ENCODE data around the gene SLC5A6. TPM values are rescaled to one million over a fixed set of nuclear protein-coding genes. Genes with fewer than 3 reads are reported as not detected.

Gene SLC5A6
- total and polyA plus RNA-seq, 2 of the 4 experiments (the other 2 are of a cell fraction): 28.8 to 34.2 TPM

GRCh38 chr2:27245116-27245515 lies 33.0 kb upstream of the SLC5A6 start:
- H2BK5ac ChIP-seq (ENCODE audit: low read depth, low read length, poor library complexity, severe bottlenecking): no peak overlapping the region
- no peak overlapping the region for H3K4ac ChIP-seq (ENCODE audit: low read depth, low read length)
- no TSS peak for BruUV-seq (replicated peaks)
- H2BK20ac ChIP-seq (ENCODE audit: low read depth, low read length): no peak overlapping the region
- H3K14ac ChIP-seq (replicated peaks; ENCODE audit: low read depth, low read length): no peak overlapping the region
- H4K20me1 ChIP-seq (ENCODE audit: insufficient read depth, low read length): no peaks in the 10 kb centered on the region; the same call in 1 of the 2 replicates
- no peak overlapping the region for H3K4me3 ChIP-seq (ENCODE audit: insufficient read depth, low read depth, low read length)
- H3K23ac ChIP-seq (ENCODE audit: low read depth, low read length): no peak overlapping the region
- H4K5ac ChIP-seq (ENCODE audit: low read depth, low read length): no peak overlapping the region
- H4K91ac ChIP-seq (ENCODE audit: insufficient read depth, low read depth, low read length): no peak overlapping the region
- ChIA-PET CTCF (interaction anchor here (0.5 kb wide), 1 partner anchor 28 kb away, joined by 4 read pairs; no protein-coding TSS in a partner anchor), POLR2A (ENCODE audit: unreplicated experiment) (interaction anchor here (0.5 kb wide), 1 partner anchor 28 kb away, joined by 20 read pairs; no protein-coding TSS in a partner anchor)
- dilution Hi-C loops (cut with HindIII; ENCODE audit: low sequenced_read_pairs, unreplicated experiment): no loop called here
- no peak overlapping the region for H3K9ac ChIP-seq (ENCODE audit: low read depth, low read length)
- no peak overlapping the region for H3K56ac ChIP-seq (ENCODE audit: extremely low read depth, insufficient read depth, low read length)
- 53% methylated on average over 3 of the region's 10 CpGs; no CpG with 5 or more reads in 1 of the 2 experiments for WGBS, 2 experiments (ENCODE audit: extremely low coverage in 2 of 2, insufficient read length in 1 of 2)
- no peaks in the 10 kb centered on the region for H3K4me1 ChIP-seq (ENCODE audit: control insufficient read depth, insufficient read depth, low read length)
- H3K79me1 ChIP-seq (ENCODE audit: low read depth in 1 of 2, low read length in 2 of 2): no peaks in the 10 kb centered on the region
- H2BK120ac ChIP-seq (ENCODE audit: low read depth, low read length): no peak overlapping the region
- H2BK15ac ChIP-seq (ENCODE audit: low read depth, low read length): no peak overlapping the region
- DNase-seq: no peak
- no peak overlapping the region for H2AK5ac ChIP-seq (ENCODE audit: low read depth, low read length)
- no peak overlapping the region for H3K4me2 ChIP-seq (ENCODE audit: low read depth, low read length)
- no peaks in the 10 kb centered on the region for H3K9me1 ChIP-seq (ENCODE audit: insufficient read depth, low read length)
- TF ChIP-seq POLR2A (IDR thresholded peaks at IDR 0.05; ENCODE audit: low read depth, low read length): no peak
- no peak for TF ChIP-seq FOS (IDR thresholded peaks at IDR 0.05; ENCODE audit: low read depth, low read length)
- TF ChIP-seq USF2 (IDR thresholded peaks at IDR 0.05; ENCODE audit: low read depth, low read length): no peak
- TF ChIP-seq CEBPB (IDR thresholded peaks at IDR 0.05; ENCODE audit: low read depth, low read length): no peak
- TF ChIP-seq BHLHE40 (IDR thresholded peaks at IDR 0.05; ENCODE audit: low read depth, low read length): no peak
- TF ChIP-seq RCOR1 (IDR thresholded peaks at IDR 0.05; ENCODE audit: insufficient replicate concordance, low read length): no peak
- TF ChIP-seq MXI1 (IDR thresholded peaks at IDR 0.05; ENCODE audit: borderline replicate concordance, low read depth, low read length): no peak
- peaks cover 43% of the 10 kb centered on the region for H3K36me3 ChIP-seq (ENCODE audit: control insufficient read depth, insufficient read depth, low read length)
- peaks cover 2% of the 10 kb centered on the region; the same call in 1 of the 2 replicates for H3K27me3 ChIP-seq (ENCODE audit: control insufficient read depth, insufficient read depth, low read length)
- H2AK9ac ChIP-seq (replicated peaks; ENCODE audit: low read depth, low read length, poor library complexity): no peak overlapping the region
- H3K18ac ChIP-seq (ENCODE audit: low read depth, low read length): no peak overlapping the region
- no peak overlapping the region for H2AFZ ChIP-seq (replicated peaks; ENCODE audit: low read length, poor library complexity)
- no peaks in the 10 kb centered on the region for H3K9me3 ChIP-seq (ENCODE audit: control insufficient read depth, insufficient read depth, low read length)
- H3K27ac ChIP-seq (ENCODE audit: insufficient read depth, low read length): no peak overlapping the region
- intact Hi-C loops (cut with micrococcal nuclease): no loop called here
- in situ Hi-C loops (cut with MboI; ENCODE audit: low sequenced_read_pairs): no loop called here
- H4K8ac ChIP-seq (ENCODE audit: low read depth in 2 of 2, low read length in 2 of 2): no peak overlapping the region
- ATAC-seq (ENCODE audit: low read depth): no peak

Measured in IMR-90 (cell line).